Measurements from ENCODE around the gene STAG3. TPM values are rescaled to one million over a fixed set of nuclear protein-coding genes. Genes with fewer than 3 reads are reported as not detected.
A peak's percentile ranks its signal among the peaks of the same experiment; 100 is the strongest.

Gene STAG3
- total RNA-seq, 3 donors from 2014 or later = 0.80 to 3.3 (median 1.3) TPM

DNA sequence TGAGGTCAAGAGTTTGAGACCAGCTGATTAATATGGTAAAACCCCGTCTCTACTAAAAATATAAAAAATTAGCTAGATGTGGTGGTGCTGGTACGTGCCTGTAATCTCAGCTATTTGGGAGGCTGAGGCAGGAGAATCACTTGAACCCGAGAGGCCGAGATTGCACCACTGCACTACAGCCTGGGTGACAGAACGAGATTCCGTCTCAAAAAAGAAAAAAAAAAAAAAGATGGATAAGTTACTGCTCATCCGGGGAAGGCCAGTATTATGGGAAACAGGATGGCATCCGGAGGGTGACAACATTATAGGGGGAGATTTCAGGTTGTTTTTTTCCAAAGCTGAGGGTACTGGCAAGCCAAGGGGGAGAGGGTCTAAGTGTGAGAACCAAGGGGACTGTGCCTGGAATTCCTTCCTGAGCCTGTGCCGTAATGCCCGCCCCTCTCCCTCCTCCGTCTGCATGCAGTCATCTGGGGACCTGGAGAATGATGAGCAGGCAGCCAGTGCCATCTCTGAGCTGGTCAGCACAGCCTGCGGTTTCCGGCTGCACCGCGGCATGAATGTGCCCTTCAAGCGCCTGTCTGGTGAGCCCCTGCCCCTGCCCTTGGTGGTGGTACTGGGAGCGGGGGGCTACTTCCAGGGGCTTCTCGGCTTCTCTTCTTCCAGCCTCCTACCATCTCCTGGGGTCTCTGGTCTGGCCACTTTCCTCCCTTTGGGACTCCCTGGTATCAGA, 24.6 kb upstream of the STAG3 start:
- no peak overlapping the region for H3K27ac ChIP-seq
- no peak for DNase-seq (ENCODE audit: low spot score in 2 of 2)
- peaks cover 13 to 16% of the 10 kb centered on the region in 2 donors for H3K4me1 ChIP-seq
- no peak overlapping the region for H3K4me3 ChIP-seq
- H3K36me3 ChIP-seq = no peaks in the 10 kb centered on the region
- H3K9me3 ChIP-seq = no peaks in the 10 kb centered on the region
- TF ChIP-seq, protein P1, sequence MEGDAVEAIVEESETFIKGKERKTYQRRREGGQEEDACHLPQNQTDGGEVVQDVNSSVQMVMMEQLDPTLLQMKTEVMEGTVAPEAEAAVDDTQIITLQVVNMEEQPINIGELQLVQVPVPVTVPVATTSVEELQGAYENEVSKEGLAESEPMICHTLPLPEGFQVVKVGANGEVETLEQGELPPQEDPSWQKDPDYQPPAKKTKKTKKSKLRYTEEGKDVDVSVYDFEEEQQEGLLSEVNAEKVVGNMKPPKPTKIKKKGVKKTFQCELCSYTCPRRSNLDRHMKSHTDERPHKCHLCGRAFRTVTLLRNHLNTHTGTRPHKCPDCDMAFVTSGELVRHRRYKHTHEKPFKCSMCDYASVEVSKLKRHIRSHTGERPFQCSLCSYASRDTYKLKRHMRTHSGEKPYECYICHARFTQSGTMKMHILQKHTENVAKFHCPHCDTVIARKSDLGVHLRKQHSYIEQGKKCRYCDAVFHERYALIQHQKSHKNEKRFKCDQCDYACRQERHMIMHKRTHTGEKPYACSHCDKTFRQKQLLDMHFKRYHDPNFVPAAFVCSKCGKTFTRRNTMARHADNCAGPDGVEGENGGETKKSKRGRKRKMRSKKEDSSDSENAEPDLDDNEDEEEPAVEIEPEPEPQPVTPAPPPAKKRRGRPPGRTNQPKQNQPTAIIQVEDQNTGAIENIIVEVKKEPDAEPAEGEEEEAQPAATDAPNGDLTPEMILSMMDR (IDR thresholded peaks at IDR 0.05) = no peak
- TF ChIP-seq POLR2AphosphoS5 (IDR thresholded peaks at IDR 0.05) (no peak), POLR2A (IDR thresholded peaks at IDR 0.05) (no peak)
- no peaks in the 10 kb centered on the region for H3K27me3 ChIP-seq
- intact Hi-C loops (cut with DNase I; ENCODE audit: low total_unique reads) = no loop called here

DNA sequence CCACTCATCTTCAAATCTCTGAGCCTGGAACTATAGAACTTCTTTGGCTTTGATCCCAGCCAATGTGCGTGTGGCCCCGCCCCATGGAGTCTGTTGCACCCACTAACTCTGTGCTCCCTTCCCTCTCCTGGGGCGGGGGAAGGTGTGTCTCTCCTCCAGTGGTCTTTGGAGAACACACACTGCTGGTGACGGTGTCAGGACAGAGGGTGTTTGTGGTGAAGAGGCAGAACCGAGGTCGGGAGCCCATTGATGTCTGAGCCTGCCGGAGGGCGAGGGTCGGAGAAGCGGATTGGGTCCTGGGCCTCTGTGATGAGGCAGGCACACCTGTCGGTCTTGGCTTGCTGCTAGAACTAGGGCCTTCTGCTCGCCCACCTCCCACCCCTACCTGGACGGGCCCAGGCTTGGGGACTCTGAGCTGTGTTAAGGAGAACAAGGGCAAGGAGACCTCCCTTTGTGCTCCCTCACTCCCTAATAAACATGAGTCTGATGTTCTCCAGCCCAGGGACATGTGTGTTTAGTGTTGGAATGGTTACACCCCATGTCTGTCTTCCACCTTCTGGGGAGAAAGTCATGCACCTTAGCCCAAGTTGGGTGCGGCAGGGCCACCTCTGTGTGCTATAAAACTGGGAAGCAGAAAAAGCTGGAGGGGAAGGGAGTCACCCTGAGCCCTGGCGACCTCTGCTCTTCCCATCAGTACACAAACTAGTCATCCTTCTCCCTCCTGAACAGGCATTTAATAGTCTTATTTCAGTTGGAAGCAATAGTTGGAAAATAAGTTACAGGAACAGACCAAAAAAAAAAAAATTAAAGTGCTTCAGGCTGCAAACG, 23.8 kb upstream of the STAG3 start:
- Histone ChIP-seq H3K4me1 (peaks cover 13 to 16% of the 10 kb centered on the region in 2 donors), H3K4me3 (no peak overlapping the region), H3K36me3 (no peaks in the 10 kb centered on the region), H3K27me3 (no peaks in the 10 kb centered on the region), H3K9me3 (no peaks in the 10 kb centered on the region), H3K27ac (peak overlapping the region in 1 of 2 donors; percentile 25)
- DNase-seq (ENCODE audit: low spot score in 2 of 2) = no peak
- TF ChIP-seq, protein P1 (IDR thresholded peaks at IDR 0.05) = no peak
- TF ChIP-seq POLR2AphosphoS5 (IDR thresholded peaks at IDR 0.05) = no peak
- no peak for TF ChIP-seq POLR2A (IDR thresholded peaks at IDR 0.05)
- intact Hi-C loops (cut with DNase I; ENCODE audit: low total_unique reads) = no loop called here

DNA sequence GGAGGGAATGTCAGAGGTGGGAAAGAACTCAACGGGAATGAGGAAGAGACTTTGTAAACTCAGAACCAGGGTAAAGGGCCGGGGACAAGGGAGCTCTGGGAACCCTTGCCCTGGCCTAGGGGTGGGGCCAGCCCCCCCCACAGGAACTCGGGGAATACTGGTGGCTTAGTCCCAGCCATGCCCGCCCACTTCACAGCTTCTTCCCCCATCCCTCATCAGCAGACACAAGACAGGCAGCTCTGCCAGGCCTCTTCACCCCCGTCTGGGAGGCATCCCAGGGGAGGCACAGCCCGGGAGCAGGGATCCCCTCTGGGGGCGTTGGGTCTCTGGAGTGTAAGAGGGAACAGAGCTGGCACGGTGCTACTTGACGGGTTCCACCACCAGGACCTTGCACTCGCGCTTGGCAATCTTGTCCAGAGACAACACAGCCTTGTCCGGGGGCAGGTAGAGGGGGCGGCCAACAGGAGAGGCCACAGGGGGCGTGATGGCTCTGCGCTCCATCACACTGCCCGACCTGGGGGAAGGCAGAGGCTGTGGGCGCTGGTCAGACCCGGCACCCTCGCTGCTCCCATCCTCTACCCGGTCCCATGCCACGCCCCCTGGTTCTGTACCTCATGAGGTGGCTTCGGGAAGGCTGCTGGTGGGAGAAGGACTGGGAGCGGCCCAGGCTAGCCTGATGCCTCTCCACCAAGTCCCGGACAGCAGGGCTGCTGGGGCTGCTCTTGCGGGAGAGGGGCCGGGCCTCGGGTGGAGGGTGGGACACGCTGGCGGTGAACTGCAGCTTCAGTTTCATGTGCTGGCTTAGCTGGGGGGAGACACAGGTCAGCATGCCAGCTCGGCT, 22.8 kb upstream of the STAG3 start:
- DNase-seq (ENCODE audit: low spot score in 2 of 2) = no peak
- TF ChIP-seq POLR2A (IDR thresholded peaks at IDR 0.05) (no peak), POLR2AphosphoS5 (IDR thresholded peaks at IDR 0.05) (no peak)
- TF ChIP-seq, protein P1 (IDR thresholded peaks at IDR 0.05) = no peak
- Histone ChIP-seq H3K4me3 (no peak overlapping the region), H3K4me1 (peaks cover 9 to 13% of the 10 kb centered on the region in 2 donors), H3K27ac (peak overlapping the region; percentile 25), H3K27me3 (no peaks in the 10 kb centered on the region), H3K36me3 (no peaks in the 10 kb centered on the region), H3K9me3 (no peaks in the 10 kb centered on the region)
- intact Hi-C loops (cut with DNase I; ENCODE audit: low total_unique reads) = no loop called here

DNA sequence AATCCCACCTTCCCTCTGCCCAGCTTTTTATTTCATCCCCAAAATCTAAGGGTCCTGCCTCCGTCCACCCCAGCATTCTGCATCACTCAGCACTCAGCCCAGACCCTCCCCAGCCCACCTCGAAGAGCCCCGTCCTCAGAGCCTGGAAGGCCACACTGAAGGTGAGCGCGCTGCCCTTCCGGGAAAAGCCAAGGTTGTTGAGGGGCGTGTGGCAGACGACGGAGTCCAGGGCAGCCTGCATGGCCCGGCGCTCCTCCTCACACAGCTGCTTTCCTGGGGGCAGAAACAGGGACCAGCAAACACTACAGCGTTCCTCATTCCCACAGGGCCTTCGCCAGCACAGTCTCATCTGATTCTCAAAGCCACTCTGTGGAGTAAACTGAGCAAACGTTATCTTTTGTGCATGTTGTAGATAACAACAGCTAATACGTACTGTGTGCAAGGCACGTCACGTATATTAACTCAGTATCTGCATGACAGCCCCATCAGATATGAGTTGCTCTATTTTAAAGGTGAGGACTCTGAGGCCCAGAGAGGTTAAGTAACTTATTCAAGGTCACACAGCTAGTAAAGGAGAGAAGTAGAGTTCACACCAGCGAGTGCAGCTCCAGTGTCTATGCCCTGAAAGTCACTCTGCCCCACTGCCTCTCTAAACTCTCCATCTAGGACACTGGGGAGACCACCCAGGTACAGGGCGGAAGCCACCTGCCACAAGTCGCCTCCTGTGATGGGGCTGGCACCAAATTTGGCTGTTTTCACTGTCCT, 22.0 kb upstream of the STAG3 start:
- no peak overlapping the region for H3K4me3 ChIP-seq
- no peaks in the 10 kb centered on the region for H3K36me3 ChIP-seq
- H3K4me1 ChIP-seq = peaks cover 6 to 12% of the 10 kb centered on the region in 2 donors
- no peak overlapping the region for H3K27ac ChIP-seq
- no peaks in the 10 kb centered on the region for H3K27me3 ChIP-seq
- TF ChIP-seq POLR2A (IDR thresholded peaks at IDR 0.05) (no peak), POLR2AphosphoS5 (IDR thresholded peaks at IDR 0.05) (no peak)
- TF ChIP-seq, protein P1 (IDR thresholded peaks at IDR 0.05) = no peak
- no peak for DNase-seq (ENCODE audit: low spot score in 2 of 2)
- no peaks in the 10 kb centered on the region for H3K9me3 ChIP-seq
- intact Hi-C loops (cut with DNase I; ENCODE audit: low total_unique reads) = no loop called here
